ENCODE data around the gene APP. TPM values are rescaled to one million over a fixed set of nuclear protein-coding genes. Genes with fewer than 3 reads are reported as not detected.

APP gene
- total RNA-seq, 1 experiment from 2014 or later = 472 TPM

GRCh38 chr21:26171258-26172100 lies 909 bp upstream of the APP start:
- CTCF ChIA-PET = interaction anchor here (0.6 to 1.7 kb wide), 20 partner anchors 10 to 546 kb away, joined by 3 to 8 read pairs (median 4); no protein-coding TSS in a partner anchor

GRCh38 chr21:26169611-26170470 lies 729 bp downstream of the APP start:
- DNase-seq (ENCODE audit: unreplicated experiment) = peak; percentile 80

More at GRCh38 chr21:26171258-26172100, 909 bp upstream of the APP start:
- peak overlapping the region; percentile 96 for H3K4me3 Mint-ChIP-seq (ENCODE audit: unreplicated experiment)
- no peak overlapping the region for H3K27ac Mint-ChIP-seq (ENCODE audit: low read depth, unreplicated experiment)
- H3K36me3 Mint-ChIP-seq (ENCODE audit: insufficient read depth, unreplicated experiment) = peaks cover 5% of the 10 kb centered on the region
- H3K9me3 Mint-ChIP-seq (ENCODE audit: unreplicated experiment) = no peaks in the 10 kb centered on the region
- peaks cover 18% of the 10 kb centered on the region for H3K4me1 Mint-ChIP-seq (ENCODE audit: insufficient read depth, unreplicated experiment)
- no peak for DNase-seq (ENCODE audit: unreplicated experiment)
- intact Hi-C loops (cut with micrococcal nuclease) = loop anchor here (1.0 to 10.0 kb wide), 6 partner anchors 209 to 546 kb away; no protein-coding TSS in a partner anchor
- POLR2A ChIA-PET = interaction anchor here (0.7 to 13.8 kb wide), 11 partner anchors 10 to 290 kb away, joined by 3 to 260 read pairs (median 5); no protein-coding TSS in a partner anchor
- H3K27me3 Mint-ChIP-seq (ENCODE audit: insufficient read depth, unreplicated experiment) = no peaks in the 10 kb centered on the region
- no peak for TF ChIP-seq CTCF (IDR thresholded peaks at IDR 0.05; ENCODE audit: unreplicated experiment)
- BruUV-seq (replicated peaks) = TSS peak; percentile 70

GRCh38 chr21:26169061-26169610 lies 1.4 kb downstream of the APP start:
- H3K4me3 Mint-ChIP-seq (ENCODE audit: unreplicated experiment) = peak overlapping the region; percentile 96
- no TSS peak for BruUV-seq (replicated peaks)

More at GRCh38 chr21:26169611-26170470, 729 bp downstream of the APP start:
- no peaks in the 10 kb centered on the region for H3K9me3 Mint-ChIP-seq (ENCODE audit: unreplicated experiment)
- CTCF ChIA-PET = interaction anchor here (0.7 to 2.1 kb wide), 14 partner anchors 10 to 547 kb away, joined by 3 to 8 read pairs (median 4); no protein-coding TSS in a partner anchor
- intact Hi-C loops (cut with micrococcal nuclease) = loop anchor here (1.0 to 10.0 kb wide), 8 partner anchors 71 to 417 kb away; no protein-coding TSS in a partner anchor
- TF ChIP-seq CTCF (IDR thresholded peaks at IDR 0.05; ENCODE audit: unreplicated experiment) = no peak
- H3K27me3 Mint-ChIP-seq (ENCODE audit: insufficient read depth, unreplicated experiment) = no peaks in the 10 kb centered on the region
- peak overlapping the region; percentile 85 for H3K27ac Mint-ChIP-seq (ENCODE audit: low read depth, unreplicated experiment)
- no TSS peak for BruUV-seq (replicated peaks)
- POLR2A ChIA-PET = interaction anchor here (0.6 to 13.8 kb wide), 35 partner anchors 8 to 546 kb away, joined by 3 to 260 read pairs (median 4); no protein-coding TSS in a partner anchor
- H3K36me3 Mint-ChIP-seq (ENCODE audit: insufficient read depth, unreplicated experiment) = peaks cover 11% of the 10 kb centered on the region
- peaks cover 31% of the 10 kb centered on the region for H3K4me1 Mint-ChIP-seq (ENCODE audit: insufficient read depth, unreplicated experiment)
- H3K4me3 Mint-ChIP-seq (ENCODE audit: unreplicated experiment) = peak overlapping the region; percentile 96

More at GRCh38 chr21:26169061-26169610, 1.4 kb downstream of the APP start:
- H3K4me1 Mint-ChIP-seq (ENCODE audit: insufficient read depth, unreplicated experiment) = peaks cover 31% of the 10 kb centered on the region
- POLR2A ChIA-PET = interaction anchor here (0.6 to 13.8 kb wide), 45 partner anchors 7 to 561 kb away, joined by 3 to 260 read pairs (median 4); partner anchors contain the start of genes ATP5PF and GABPA
- intact Hi-C loops (cut with micrococcal nuclease) = loop anchor here (1.0 to 2.0 kb wide), 3 partner anchors 70 to 274 kb away; no protein-coding TSS in a partner anchor
- peak overlapping the region; percentile 85 for H3K27ac Mint-ChIP-seq (ENCODE audit: low read depth, unreplicated experiment)
- peak; percentile 69 for DNase-seq (ENCODE audit: unreplicated experiment)
- H3K27me3 Mint-ChIP-seq (ENCODE audit: insufficient read depth, unreplicated experiment) = no peaks in the 10 kb centered on the region
- no peaks in the 10 kb centered on the region for H3K9me3 Mint-ChIP-seq (ENCODE audit: unreplicated experiment)
- no peak for TF ChIP-seq CTCF (IDR thresholded peaks at IDR 0.05; ENCODE audit: unreplicated experiment)
- CTCF ChIA-PET = interaction anchor here (0.7 to 2.1 kb wide), 15 partner anchors 9 to 276 kb away, joined by 3 to 10 read pairs (median 4); no protein-coding TSS in a partner anchor
- H3K36me3 Mint-ChIP-seq (ENCODE audit: insufficient read depth, unreplicated experiment) = peaks cover 11% of the 10 kb centered on the region
